Stimulated activated naive CD8-positive, alpha-beta T cell treated with anti-CD3 and anti-CD28 coated beads, Interleukin-15, amount 100 ng/mL, for 72 hours (primary cell): ENCODE measurements around the gene SCN3A.

ENCODE experiments used
- ATAC-seq: fragments of 150-1000 bp; cut with Tn5 transposase; 2 replicates; pipeline ENCODE4 v1.10.0; 2021; ENCODE audit warnings: mild to moderate bottlenecking, moderate library complexity
- DNase-seq, 2 donors: peaks; one replicate each; pipeline ENCODE4 v3.0.0; 2021 to 2022
- H3K27ac Mint-ChIP-seq, 2 donors: one replicate each; pipeline ENCODE4 v1.8.0; 2022; ENCODE audit warnings: mild to moderate bottlenecking in 2 of 2, mixed read lengths in 2 of 2, moderate library complexity in 2 of 2
- H3K27me3 Mint-ChIP-seq: one replicate; pipeline ENCODE4 v1.8.0; 2022; ENCODE audit warnings: mixed read lengths
- H3K4me1 Mint-ChIP-seq: one replicate; pipeline ENCODE4 v1.8.0; 2022; ENCODE audit warnings: mild to moderate bottlenecking, mixed read lengths
- H3K4me3 Mint-ChIP-seq, 2 donors: one replicate each; pipeline ENCODE4 v1.8.0; 2022; ENCODE audit warnings: mild to moderate bottlenecking in 2 of 2, mixed read lengths in 2 of 2, moderate library complexity in 1 of 2
- H3K9me3 Mint-ChIP-seq, 2 donors: one replicate each; pipeline ENCODE4 v1.8.0; 2022; ENCODE audit warnings: mixed read lengths in 2 of 2

SCN3A gene

DNA sequence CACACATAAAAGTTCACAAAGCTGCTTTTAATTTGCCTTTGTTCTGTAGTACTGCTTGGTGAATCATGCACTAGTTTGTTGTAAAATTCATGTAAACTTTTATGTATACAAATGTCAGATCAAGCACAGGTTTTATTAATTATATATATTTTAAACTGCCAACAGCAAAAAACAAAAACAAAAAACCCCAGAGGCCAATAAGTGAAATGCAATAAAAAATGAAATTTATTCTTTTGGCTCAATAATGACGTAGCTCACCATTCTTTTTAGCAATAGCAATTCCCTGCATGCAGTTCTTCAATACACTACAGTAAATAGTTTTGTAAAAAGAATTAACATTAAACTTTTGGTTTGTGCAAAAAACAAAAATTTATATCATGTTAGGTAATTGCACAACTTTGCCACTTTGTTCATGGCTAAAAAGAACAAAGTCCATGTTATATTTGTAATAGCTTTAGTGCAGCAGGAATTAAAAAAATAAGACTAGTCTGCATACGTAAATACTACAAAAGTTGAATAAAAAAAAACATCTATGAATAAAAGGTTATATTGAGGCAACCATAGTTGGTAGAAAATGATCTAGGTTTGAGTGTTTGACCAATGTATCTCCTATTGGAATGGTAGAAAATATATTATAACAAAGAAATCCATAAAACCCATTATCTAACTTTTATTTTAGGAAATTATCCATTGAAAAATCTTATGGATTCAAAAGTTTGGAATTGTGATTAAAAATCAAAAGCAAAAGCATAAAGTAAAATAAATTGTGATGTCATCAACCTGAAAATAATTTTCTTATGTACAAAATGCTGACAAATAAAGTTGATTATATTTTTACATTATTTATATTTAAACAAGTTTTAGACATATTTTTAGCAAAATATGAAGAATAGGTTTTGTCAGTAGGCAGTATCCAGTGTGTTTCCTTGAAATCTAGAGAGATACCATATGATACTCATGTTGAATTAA is 115.6 kb downstream of the SCN3A start:
- Mint-ChIP-seq H3K27ac (no peak overlapping the region), H3K27me3 (no peaks in the 10 kb centered on the region), H3K4me1 (no peaks in the 10 kb centered on the region), H3K4me3 (no peak overlapping the region), H3K9me3 (peaks cover 0 to 12% of the 10 kb centered on the region in 2 donors)
- ATAC-seq = no peak
- DNase-seq = no peak

DNA sequence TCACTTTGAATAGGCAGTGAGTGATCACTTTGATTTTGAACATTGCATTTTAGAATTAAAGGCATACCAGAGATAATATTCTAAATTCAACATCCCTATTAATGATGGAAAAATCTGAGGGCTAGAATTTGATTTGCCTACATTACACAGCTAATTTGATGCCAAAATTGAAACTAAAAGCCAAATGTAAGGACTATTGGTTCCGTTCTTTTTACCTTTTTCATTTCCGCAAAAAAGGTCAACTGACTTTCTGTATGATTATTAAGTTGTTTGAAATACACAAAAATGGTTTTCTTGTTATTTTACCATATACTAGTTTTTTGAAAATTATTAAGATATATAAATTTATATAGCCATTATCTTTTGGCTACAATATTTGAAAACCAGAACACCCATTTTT is 117.5 kb downstream of the SCN3A start:
- H3K4me3 Mint-ChIP-seq = no peak overlapping the region
- no peak for DNase-seq
- no peaks in the 10 kb centered on the region for H3K4me1 Mint-ChIP-seq
- no peak for ATAC-seq
- no peak overlapping the region for H3K27ac Mint-ChIP-seq
- no peaks in the 10 kb centered on the region for H3K27me3 Mint-ChIP-seq
- H3K9me3 Mint-ChIP-seq = peaks cover 9 to 23% of the 10 kb centered on the region in 2 donors

DNA sequence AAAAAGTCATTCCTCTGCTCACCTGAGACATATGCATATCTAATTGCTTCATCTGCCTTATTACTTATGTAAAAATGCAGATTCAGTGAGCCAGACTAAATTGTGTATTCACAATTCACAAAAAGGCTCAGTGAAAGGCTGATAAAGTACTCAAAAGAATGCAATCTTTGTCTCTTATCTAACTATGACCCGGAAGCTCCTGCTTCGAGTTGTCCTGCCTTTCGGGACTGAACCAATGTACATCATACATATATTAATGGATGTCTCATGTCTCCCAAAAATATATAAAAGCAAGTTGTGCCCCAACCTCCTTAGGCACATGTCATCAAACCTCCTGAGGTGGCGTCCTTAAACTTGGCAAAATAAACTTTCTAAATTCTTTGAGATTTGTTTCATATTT is 120.5 kb downstream of the SCN3A start:
- ATAC-seq = no peak
- no peak for DNase-seq
- Mint-ChIP-seq H3K27me3 (no peaks in the 10 kb centered on the region), H3K4me3 (no peak overlapping the region), H3K27ac (no peak overlapping the region), H3K4me1 (no peaks in the 10 kb centered on the region), H3K9me3 (peaks cover 9 to 18% of the 10 kb centered on the region in 2 donors)

DNA sequence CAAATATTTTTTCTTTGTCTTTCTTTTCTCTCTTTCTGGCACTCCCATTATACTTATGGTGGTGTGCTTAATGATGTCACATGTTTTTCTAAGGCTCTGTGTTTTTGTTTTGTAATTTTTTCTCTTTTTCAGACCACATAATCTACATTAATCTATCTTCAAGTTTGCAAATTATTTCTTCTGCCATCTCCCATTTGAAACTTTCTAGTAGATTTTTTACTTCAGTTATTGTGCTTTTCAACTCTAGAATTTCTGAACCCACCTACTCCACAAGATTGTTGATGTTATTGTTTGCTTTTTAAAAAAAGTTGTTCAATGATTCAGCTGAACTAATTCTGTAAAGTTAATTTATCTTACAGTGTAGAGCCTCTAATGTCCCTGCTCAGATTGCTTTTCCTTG is 121.4 kb downstream of the SCN3A start:
- no peak overlapping the region for H3K27ac Mint-ChIP-seq
- peaks cover 9 to 18% of the 10 kb centered on the region in 2 donors for H3K9me3 Mint-ChIP-seq
- no peak for ATAC-seq
- H3K4me3 Mint-ChIP-seq = no peak overlapping the region
- no peaks in the 10 kb centered on the region for H3K27me3 Mint-ChIP-seq
- no peak for DNase-seq
- H3K4me1 Mint-ChIP-seq = no peaks in the 10 kb centered on the region

DNA sequence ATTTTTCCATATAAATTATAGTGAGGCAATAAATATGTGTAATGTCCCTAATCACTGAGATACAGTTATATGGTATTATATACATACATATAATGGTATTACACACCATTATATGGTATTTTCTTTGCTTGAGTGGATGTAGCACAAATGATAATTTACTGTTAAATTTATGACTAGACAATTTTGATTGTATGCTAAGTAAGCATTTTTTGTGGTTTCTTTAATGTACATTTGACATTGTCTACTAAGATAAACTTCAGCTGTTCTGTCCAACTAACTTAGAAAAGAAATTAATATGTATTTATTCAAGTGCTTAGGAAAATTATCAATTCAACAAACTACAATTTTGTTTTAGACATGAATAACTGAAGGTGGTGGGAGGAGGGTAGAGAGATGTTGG is 122.6 kb downstream of the SCN3A start:
- Mint-ChIP-seq H3K4me1 (no peaks in the 10 kb centered on the region), H3K27me3 (no peaks in the 10 kb centered on the region), H3K27ac (no peak overlapping the region), H3K9me3 (peaks cover 9 to 18% of the 10 kb centered on the region in 2 donors), H3K4me3 (no peak overlapping the region)
- ATAC-seq (no peak), DNase-seq (no peak)

DNA sequence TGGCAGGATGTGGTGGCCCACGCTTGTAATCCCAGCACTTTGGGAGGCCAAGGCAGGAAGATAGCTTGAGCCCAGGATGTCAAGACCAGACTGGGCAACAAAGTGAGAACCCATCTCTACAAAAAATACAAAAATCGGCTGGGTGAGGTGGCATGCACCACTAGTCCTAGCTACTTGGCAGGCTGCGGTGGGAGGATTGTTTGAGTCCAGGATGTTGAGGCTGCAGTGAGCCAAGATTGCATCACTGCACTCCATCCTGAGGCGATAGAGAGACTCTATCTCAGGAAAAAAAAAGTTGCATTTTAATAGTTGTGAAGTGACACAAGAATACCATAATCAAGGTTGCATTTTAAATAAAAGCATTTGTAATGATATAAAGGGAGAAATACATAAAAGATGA is 124.4 kb downstream of the SCN3A start:
- Mint-ChIP-seq H3K27me3 (no peaks in the 10 kb centered on the region), H3K4me1 (no peaks in the 10 kb centered on the region), H3K27ac (no peak overlapping the region), H3K4me3 (no peak overlapping the region), H3K9me3 (peaks cover 9 to 18% of the 10 kb centered on the region in 2 donors)
- DNase-seq (no peak), ATAC-seq (no peak)

DNA sequence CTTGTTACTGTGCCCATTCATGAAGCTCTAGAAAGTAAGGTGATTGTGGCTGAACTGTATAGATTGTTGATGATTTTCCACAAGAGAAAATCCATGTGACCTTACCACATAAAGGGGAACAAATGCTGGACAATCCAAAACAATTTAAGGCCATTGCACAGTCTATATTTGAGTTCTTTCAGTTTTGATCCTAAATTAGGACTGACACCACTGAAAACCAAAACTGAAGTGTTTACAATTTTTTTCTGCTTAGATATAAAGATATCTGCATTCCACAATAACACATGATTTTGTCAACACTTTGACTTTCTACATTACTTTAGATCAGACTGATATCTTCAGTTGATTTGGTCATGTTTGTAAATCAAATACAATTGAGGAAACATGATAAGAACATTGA is 124.9 kb downstream of the SCN3A start:
- H3K4me1 Mint-ChIP-seq = no peaks in the 10 kb centered on the region
- H3K9me3 Mint-ChIP-seq = peaks cover 9 to 16% of the 10 kb centered on the region in 2 donors
- H3K4me3 Mint-ChIP-seq = no peak overlapping the region
- ATAC-seq = no peak
- no peaks in the 10 kb centered on the region for H3K27me3 Mint-ChIP-seq
- no peak overlapping the region for H3K27ac Mint-ChIP-seq
- DNase-seq = no peak

DNA sequence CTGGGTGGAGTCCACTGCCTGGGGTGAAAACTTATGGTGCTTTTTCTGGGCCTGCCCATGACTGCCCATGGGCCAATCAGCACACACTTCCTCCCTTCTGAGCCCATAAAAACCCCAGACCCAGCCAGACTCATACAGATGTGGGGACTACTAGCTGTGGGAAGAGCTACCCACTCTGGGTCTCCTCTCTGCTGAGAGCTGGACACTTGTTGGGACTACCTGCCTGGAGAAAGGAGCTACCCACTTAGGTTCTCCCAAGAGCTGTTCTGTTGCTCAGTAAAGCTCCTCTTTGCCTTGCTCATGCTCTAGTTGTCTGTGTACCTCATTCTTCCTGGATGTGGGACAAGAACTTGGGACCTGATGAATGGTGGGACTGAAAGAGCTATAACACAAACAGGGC is 129.0 kb downstream of the SCN3A start:
- H3K27ac Mint-ChIP-seq = no peak overlapping the region
- DNase-seq (no peak), ATAC-seq (peak; percentile 20)
- no peak overlapping the region for H3K4me3 Mint-ChIP-seq
- H3K27me3 Mint-ChIP-seq = peaks cover 9% of the 10 kb centered on the region
- H3K9me3 Mint-ChIP-seq = peaks cover 5 to 9% of the 10 kb centered on the region in 2 donors
- H3K4me1 Mint-ChIP-seq = no peaks in the 10 kb centered on the region

DNA sequence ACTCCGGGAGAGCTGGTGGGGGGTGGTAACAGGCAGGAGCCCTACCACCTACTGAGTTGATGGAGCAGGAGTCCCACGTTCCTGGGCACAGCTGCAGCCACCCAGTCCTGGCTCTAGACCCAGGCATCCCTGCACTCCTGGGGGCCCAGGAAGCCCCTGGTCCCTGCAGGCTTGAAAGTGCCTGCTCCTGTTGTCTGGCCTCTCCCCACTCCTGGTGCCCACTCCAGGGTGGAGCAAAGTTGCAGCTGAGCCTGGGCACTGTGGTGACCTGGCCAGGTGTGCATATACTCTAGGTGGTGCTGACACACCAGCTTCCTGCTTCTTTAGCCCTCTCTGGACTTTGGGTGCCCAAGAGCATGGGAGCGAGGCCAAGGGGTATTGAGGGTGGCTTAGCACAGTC is 129.5 kb downstream of the SCN3A start:
- H3K4me1 Mint-ChIP-seq = no peaks in the 10 kb centered on the region
- peaks cover 10% of the 10 kb centered on the region for H3K27me3 Mint-ChIP-seq
- DNase-seq = no peak
- H3K27ac Mint-ChIP-seq = no peak overlapping the region
- H3K4me3 Mint-ChIP-seq = no peak overlapping the region
- peaks cover 5 to 9% of the 10 kb centered on the region in 2 donors for H3K9me3 Mint-ChIP-seq
- peak; percentile 40 for ATAC-seq

DNA sequence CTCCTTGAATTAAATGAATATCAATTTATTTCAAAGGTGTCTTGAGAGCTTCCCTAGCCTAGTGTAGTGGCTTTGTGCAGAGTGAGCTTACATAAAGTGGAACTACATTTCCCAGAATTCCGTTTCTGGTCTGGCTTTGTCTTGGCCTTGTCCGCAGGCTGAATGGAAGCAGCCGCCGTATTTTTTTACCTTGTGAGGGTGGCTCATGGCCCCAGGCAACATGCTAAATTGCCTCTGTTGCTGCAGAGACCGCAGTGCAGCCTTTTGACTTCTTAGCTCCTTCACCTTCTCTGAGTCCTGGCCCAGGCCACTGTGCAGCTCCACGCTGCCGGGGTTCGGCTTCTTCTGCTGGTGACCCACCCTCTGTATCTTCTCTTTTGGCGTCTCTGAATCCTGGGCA is 133.8 kb downstream of the SCN3A start:
- DNase-seq (no peak), ATAC-seq (no peak)
- H3K27me3 Mint-ChIP-seq = peaks cover 22% of the 10 kb centered on the region
- H3K4me1 Mint-ChIP-seq = no peaks in the 10 kb centered on the region
- H3K27ac Mint-ChIP-seq = no peak overlapping the region
- H3K9me3 Mint-ChIP-seq = peaks cover 5 to 9% of the 10 kb centered on the region in 2 donors
- H3K4me3 Mint-ChIP-seq = no peak overlapping the region

DNA sequence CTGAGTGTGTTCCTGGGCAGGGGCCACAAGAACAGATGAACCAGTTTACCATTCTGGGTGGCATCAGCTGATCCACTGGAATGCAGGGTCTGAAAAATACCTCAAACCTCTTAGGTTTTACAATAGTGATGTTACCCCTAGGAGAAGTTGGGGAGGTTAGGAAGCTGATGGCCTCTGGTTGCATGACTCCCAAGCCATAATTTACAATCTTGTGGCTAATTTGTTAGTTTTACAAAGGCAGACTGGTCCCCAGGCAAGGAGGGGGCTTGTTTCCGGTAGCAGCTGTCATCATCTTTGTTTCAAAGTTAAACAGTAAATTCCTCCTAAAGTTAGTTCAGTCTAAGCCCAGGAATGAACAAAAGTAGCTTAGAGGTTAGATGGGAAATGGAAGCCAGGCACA is 134.7 kb downstream of the SCN3A start:
- Mint-ChIP-seq H3K9me3 (peaks cover 5 to 9% of the 10 kb centered on the region in 2 donors), H3K27me3 (peaks cover 22% of the 10 kb centered on the region), H3K4me1 (no peaks in the 10 kb centered on the region), H3K4me3 (no peak overlapping the region), H3K27ac (no peak overlapping the region)
- ATAC-seq = no peak
- DNase-seq = no peak

DNA sequence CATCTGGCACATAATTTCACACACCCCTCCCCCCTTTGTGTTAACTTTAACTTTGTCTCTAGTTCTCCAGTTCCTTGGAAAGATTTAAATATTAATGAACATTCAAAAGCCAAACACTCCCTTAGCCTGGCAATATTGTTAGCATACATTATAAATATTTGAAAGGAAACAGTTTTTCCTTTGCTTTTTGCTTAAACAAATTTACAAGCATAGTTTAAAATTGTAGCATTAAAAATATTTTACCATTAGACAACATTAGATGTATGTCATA is 135.4 kb downstream of the SCN3A start:
- Mint-ChIP-seq H3K4me3 (no peak overlapping the region), H3K4me1 (no peaks in the 10 kb centered on the region), H3K27me3 (peaks cover 22% of the 10 kb centered on the region), H3K9me3 (peaks cover under 1 to 2% of the 10 kb centered on the region in 2 donors), H3K27ac (no peak overlapping the region)
- no peak for ATAC-seq
- DNase-seq = no peak

DNA sequence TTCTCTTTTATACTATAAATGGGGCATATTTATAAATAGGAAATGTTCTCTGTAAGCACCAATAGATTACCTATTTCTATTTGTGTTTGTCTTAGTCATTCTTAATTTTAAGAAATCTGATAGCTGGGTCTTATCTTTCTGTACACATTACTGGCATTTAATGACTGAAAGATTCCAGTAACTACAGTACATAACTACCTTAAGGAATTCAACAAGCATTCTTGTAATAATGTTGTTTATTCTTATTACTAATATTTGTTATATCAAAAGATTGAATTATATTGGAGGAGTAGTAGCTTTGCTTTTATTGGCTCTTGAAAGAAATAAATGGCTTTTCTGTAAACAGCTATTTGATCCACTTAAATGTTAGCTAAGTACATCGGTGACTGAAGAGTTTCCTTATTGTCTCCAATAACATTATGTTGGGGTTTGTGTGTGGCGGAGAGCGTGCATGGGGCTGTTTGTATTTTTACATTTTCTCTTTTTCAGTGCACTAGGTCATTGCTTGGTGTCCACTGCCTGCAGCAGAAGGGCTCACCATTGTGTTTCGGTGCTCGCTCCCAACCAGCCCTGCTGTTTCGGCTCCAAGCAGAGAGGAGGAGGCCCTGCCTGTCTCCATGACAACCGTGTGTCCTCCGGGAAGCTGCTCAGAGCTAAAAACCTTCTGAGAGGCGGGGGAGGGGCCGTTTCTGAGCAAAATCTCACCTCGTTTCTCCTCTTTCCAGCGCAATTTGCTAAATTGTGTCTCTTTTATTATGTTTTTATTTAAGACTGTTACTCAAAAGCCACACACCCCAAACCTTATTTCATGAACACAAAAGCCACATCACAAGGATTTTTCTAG is 136.0 kb downstream of the SCN3A start:
- peaks cover 22% of the 10 kb centered on the region for H3K27me3 Mint-ChIP-seq
- H3K27ac Mint-ChIP-seq = no peak overlapping the region
- no peaks in the 10 kb centered on the region for H3K9me3 Mint-ChIP-seq
- no peaks in the 10 kb centered on the region for H3K4me1 Mint-ChIP-seq
- DNase-seq (no peak), ATAC-seq (no peak)
- H3K4me3 Mint-ChIP-seq = no peak overlapping the region

DNA sequence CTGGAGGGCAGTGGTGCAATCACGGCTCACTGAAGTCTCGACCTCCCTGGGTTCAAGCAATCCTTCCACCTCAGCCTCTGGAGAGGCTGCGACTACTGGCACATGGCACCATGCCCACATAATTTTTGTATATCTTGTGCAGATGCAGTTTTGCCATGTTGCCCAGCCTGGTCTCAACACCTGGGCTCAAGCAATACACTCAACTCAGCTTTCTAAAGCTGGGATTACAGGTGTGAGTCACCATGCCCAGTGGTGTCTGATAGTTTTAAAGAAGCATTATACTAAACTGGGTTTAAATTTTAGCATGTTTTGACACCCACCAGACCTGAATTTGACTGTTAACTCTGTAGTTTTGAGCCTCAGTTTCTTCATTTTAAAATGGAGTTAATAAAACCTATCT is 139.1 kb downstream of the SCN3A start:
- H3K27ac Mint-ChIP-seq = no peak overlapping the region
- no peaks in the 10 kb centered on the region for H3K9me3 Mint-ChIP-seq
- no peak for ATAC-seq
- DNase-seq = no peak
- peaks cover 21% of the 10 kb centered on the region for H3K27me3 Mint-ChIP-seq
- H3K4me3 Mint-ChIP-seq = no peak overlapping the region
- no peaks in the 10 kb centered on the region for H3K4me1 Mint-ChIP-seq

DNA sequence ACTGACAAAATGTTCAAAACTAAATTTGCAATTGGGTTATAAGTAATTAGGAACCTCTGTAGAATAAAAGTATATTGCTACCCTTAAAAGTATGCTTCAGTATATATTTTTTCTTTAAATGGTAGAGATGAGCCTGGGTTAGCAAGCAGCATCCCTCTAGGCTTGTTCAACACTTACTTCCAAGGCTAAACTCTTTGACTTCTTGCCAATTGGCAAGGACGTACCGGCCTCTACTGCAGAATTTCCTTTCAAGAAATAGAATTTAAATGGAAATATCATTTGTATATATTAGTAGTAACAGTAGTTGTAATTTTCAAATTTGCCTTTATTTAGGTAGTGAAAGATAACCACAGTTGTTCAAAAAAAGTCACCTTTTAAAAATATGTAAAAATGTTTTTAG is 143.4 kb downstream of the SCN3A start:
- Mint-ChIP-seq H3K27ac (no peak overlapping the region), H3K9me3 (no peaks in the 10 kb centered on the region), H3K4me3 (no peak overlapping the region), H3K4me1 (no peaks in the 10 kb centered on the region), H3K27me3 (peaks cover 8% of the 10 kb centered on the region)
- DNase-seq (no peak), ATAC-seq (no peak)
